ENCODE results near the gene IFT88. TPM values are rescaled to one million over a fixed set of nuclear protein-coding genes. Genes with fewer than 3 reads are reported as not detected.

IFT88 gene
- total RNA-seq, 1 experiment from 2014 or later = 11.9 TPM

GRCh38 chr13:20647758-20648157 lies 80.8 kb downstream of the IFT88 start:
- H3K27me3 ChIP-seq (ENCODE audit: low read length) = no peaks in the 10 kb centered on the region
- ChIA-PET CTCF (no interaction called here), POLR2A (ENCODE audit: unreplicated experiment) (no interaction called here)
- H3K36me3 ChIP-seq (ENCODE audit: low read depth, low read length) = no peaks in the 10 kb centered on the region
- H3F3A ChIP-seq (ENCODE audit: low read length, unreplicated experiment) = no peaks in the 10 kb centered on the region
- no peak overlapping the region for H2AFZ ChIP-seq (ENCODE audit: low read length)
- no peak overlapping the region for H3K4me2 ChIP-seq (ENCODE audit: low read length)
- no peaks in the 10 kb centered on the region for H3K9me3 ChIP-seq (ENCODE audit: low read length)
- no peak overlapping the region for H3K4me3 ChIP-seq (ENCODE audit: low read length)
- H3K79me2 ChIP-seq (ENCODE audit: low read length) = no peaks in the 10 kb centered on the region
- no peaks in the 10 kb centered on the region for H4K20me1 ChIP-seq (ENCODE audit: low read length)
- no peak overlapping the region for H3K27ac ChIP-seq (ENCODE audit: low read length)
- ATAC-seq (no peak), DNase-seq (no peak)
- TF ChIP-seq EZH2 (IDR thresholded peaks at IDR 0.05; ENCODE audit: low read length, unreplicated experiment) (no peak), EZH2phosphoT487 (IDR thresholded peaks at IDR 0.05; ENCODE audit: borderline replicate concordance, low read length) (no peak), CTCF (conservative IDR thresholded peaks at IDR 0.05; ENCODE audit: low read depth, low read length) (no peak)
- BruUV-seq (replicated peaks) = no TSS peak
- no peaks in the 10 kb centered on the region for H3K9me2 ChIP-seq (replicated peaks; ENCODE audit: low read length)
- intact Hi-C loops (cut with micrococcal nuclease) = no loop called here
- no peak overlapping the region for H3K9ac ChIP-seq (ENCODE audit: low read length)
- no peaks in the 10 kb centered on the region for H3K4me1 ChIP-seq (ENCODE audit: insufficient read depth, low read length)

GRCh38 chr13:20652946-20653345 lies 86.0 kb downstream of the IFT88 start:
- intact Hi-C loops (cut with micrococcal nuclease) = no loop called here
- no peaks in the 10 kb centered on the region for H3K79me2 ChIP-seq (ENCODE audit: low read length)

More at GRCh38 chr13:20652946-20653345, 86.0 kb downstream of the IFT88 start:
- no peak for DNase-seq
- Histone ChIP-seq H3F3A (ENCODE audit: low read length, unreplicated experiment) (no peaks in the 10 kb centered on the region), H3K4me1 (ENCODE audit: insufficient read depth, low read length) (peaks cover 15% of the 10 kb centered on the region; the same call in 1 of the 2 replicates), H3K9me2 (replicated peaks; ENCODE audit: low read length) (no peaks in the 10 kb centered on the region), H3K27me3 (ENCODE audit: low read length) (no peaks in the 10 kb centered on the region), H2AFZ (ENCODE audit: low read length) (no peak overlapping the region), H4K20me1 (ENCODE audit: low read length) (no peaks in the 10 kb centered on the region), H3K9me3 (ENCODE audit: low read length) (no peaks in the 10 kb centered on the region), H3K27ac (ENCODE audit: low read length) (no peak overlapping the region), H3K4me2 (ENCODE audit: low read length) (no peak overlapping the region), H3K9ac (ENCODE audit: low read length) (peak overlapping the region; percentile 17; the same call in 1 of the 2 replicates), H3K36me3 (ENCODE audit: low read depth, low read length) (no peaks in the 10 kb centered on the region), H3K4me3 (ENCODE audit: low read length) (no peak overlapping the region)
- TF ChIP-seq CTCF (conservative IDR thresholded peaks at IDR 0.05; ENCODE audit: low read depth, low read length) (no peak), EZH2phosphoT487 (IDR thresholded peaks at IDR 0.05; ENCODE audit: borderline replicate concordance, low read length) (no peak), EZH2 (IDR thresholded peaks at IDR 0.05; ENCODE audit: low read length, unreplicated experiment) (no peak)
- no peak for ATAC-seq
- ChIA-PET POLR2A (ENCODE audit: unreplicated experiment) (no interaction called here), CTCF (no interaction called here)
- BruUV-seq (replicated peaks) = no TSS peak
